ENCODE results near the gene C1orf174. TPM values are rescaled to one million over a fixed set of nuclear protein-coding genes. Genes with fewer than 3 reads are reported as not detected.

The C1orf174 gene
- total and polyA plus RNA-seq, 2 donors (not counting 1 experiment from before 2014, with no cell fraction given) = 24.1 to 39.6 TPM

GRCh38 chr1:3943123-3943431 lies 43.0 kb upstream of the C1orf174 start:
- Histone ChIP-seq H3K9ac (ENCODE audit: insufficient read depth, low read length) (no peak overlapping the region), H2AFZ (ENCODE audit: low read length) (no peak overlapping the region), H3K4me2 (ENCODE audit: extremely low read depth, insufficient read depth, low read length) (no peak overlapping the region), H3K36me3 (ENCODE audit: control insufficient read depth, insufficient read depth, low read length) (no peaks in the 10 kb centered on the region), H3K4me1 (ENCODE audit: control insufficient read depth, extremely low read depth, insufficient read depth, low read length) (no peaks in the 10 kb centered on the region), H3K4me3 (replicated peaks in 1 of 4; ENCODE audit: control extremely low read depth in 1 of 4, insufficient read depth in 1 of 4, low read depth in 3 of 4, low read length in 4 of 4) (no peak overlapping the region), H3K79me2 (ENCODE audit: control insufficient read depth, insufficient read depth, low read length) (no peaks in the 10 kb centered on the region), H3K9me3 (ENCODE audit: control insufficient read depth, insufficient read depth, low read depth, low read length) (no peaks in the 10 kb centered on the region), H4K20me1 (ENCODE audit: control insufficient read depth, extremely low read depth, insufficient read depth, low read length) (no peaks in the 10 kb centered on the region), H3K27ac (ENCODE audit: insufficient read depth, low read length) (no peak overlapping the region), H3K27me3 (ENCODE audit: control insufficient read depth, insufficient read depth, low read length) (no peaks in the 10 kb centered on the region)
- DNase-seq (ENCODE audit: low read depth in 2 of 2) = no peak
- no peak for TF ChIP-seq CTCF (conservative IDR thresholded peaks at IDR 0.05 in 1 of 2, IDR thresholded peaks at IDR 0.05 in 1 of 2; ENCODE audit: low read depth in 1 of 2, low read length in 2 of 2)
- no peak for TF ChIP-seq EZH2 (IDR thresholded peaks at IDR 0.05; ENCODE audit: low read length, missing control alignments)

- TF ChIP-seq EZH2 (IDR thresholded peaks at IDR 0.05; ENCODE audit: low read length, missing control alignments) = no peak
- no peak for TF ChIP-seq CTCF (conservative IDR thresholded peaks at IDR 0.05 in 1 of 2, IDR thresholded peaks at IDR 0.05 in 1 of 2; ENCODE audit: low read depth in 1 of 2, low read length in 2 of 2)
- H3K4me3 ChIP-seq (replicated peaks in 1 of 4; ENCODE audit: control extremely low read depth in 1 of 4, insufficient read depth in 1 of 4, low read depth in 3 of 4, low read length in 4 of 4) = no peak overlapping the region
- H3K4me1 ChIP-seq (ENCODE audit: control insufficient read depth, extremely low read depth, insufficient read depth, low read length) = no peaks in the 10 kb centered on the region
- DNase-seq (ENCODE audit: low read depth in 2 of 2) = no peak
- no peak overlapping the region for H3K27ac ChIP-seq (ENCODE audit: insufficient read depth, low read length)
- H3K4me2 ChIP-seq (ENCODE audit: extremely low read depth, insufficient read depth, low read length) = no peak overlapping the region
- H4K20me1 ChIP-seq (ENCODE audit: control insufficient read depth, extremely low read depth, insufficient read depth, low read length) = no peaks in the 10 kb centered on the region
- no peak overlapping the region for H3K9ac ChIP-seq (ENCODE audit: insufficient read depth, low read length)
- H3K79me2 ChIP-seq (ENCODE audit: control insufficient read depth, insufficient read depth, low read length) = no peaks in the 10 kb centered on the region
- H2AFZ ChIP-seq (ENCODE audit: low read length) = no peak overlapping the region
- H3K27me3 ChIP-seq (ENCODE audit: control insufficient read depth, insufficient read depth, low read length) = no peaks in the 10 kb centered on the region
- H3K36me3 ChIP-seq (ENCODE audit: control insufficient read depth, insufficient read depth, low read length) = no peaks in the 10 kb centered on the region
- H3K9me3 ChIP-seq (ENCODE audit: control insufficient read depth, insufficient read depth, low read depth, low read length) = no peaks in the 10 kb centered on the region
Measured at GRCh38 chr1:3942416-3943122, 42.5 kb upstream of the C1orf174 start.

- no peak for DNase-seq (ENCODE audit: low read depth in 2 of 2)
- Histone ChIP-seq H3K27ac (ENCODE audit: insufficient read depth, low read length) (no peak overlapping the region), H3K79me2 (ENCODE audit: control insufficient read depth, insufficient read depth, low read length) (no peaks in the 10 kb centered on the region), H3K4me2 (ENCODE audit: extremely low read depth, insufficient read depth, low read length) (no peak overlapping the region), H3K9me3 (ENCODE audit: control insufficient read depth, insufficient read depth, low read depth, low read length) (no peaks in the 10 kb centered on the region), H3K4me3 (replicated peaks in 1 of 4; ENCODE audit: control extremely low read depth in 1 of 4, insufficient read depth in 1 of 4, low read depth in 3 of 4, low read length in 4 of 4) (no peak overlapping the region), H3K36me3 (ENCODE audit: control insufficient read depth, insufficient read depth, low read length) (no peaks in the 10 kb centered on the region), H4K20me1 (ENCODE audit: control insufficient read depth, extremely low read depth, insufficient read depth, low read length) (no peaks in the 10 kb centered on the region), H3K4me1 (ENCODE audit: control insufficient read depth, extremely low read depth, insufficient read depth, low read length) (no peaks in the 10 kb centered on the region), H2AFZ (ENCODE audit: low read length) (no peak overlapping the region), H3K27me3 (ENCODE audit: control insufficient read depth, insufficient read depth, low read length) (no peaks in the 10 kb centered on the region), H3K9ac (ENCODE audit: insufficient read depth, low read length) (no peak overlapping the region)
- TF ChIP-seq CTCF (conservative IDR thresholded peaks at IDR 0.05 in 1 of 2, IDR thresholded peaks at IDR 0.05 in 1 of 2; ENCODE audit: low read depth in 1 of 2, low read length in 2 of 2) = no peak
- no peak for TF ChIP-seq EZH2 (IDR thresholded peaks at IDR 0.05; ENCODE audit: low read length, missing control alignments)
Measured at GRCh38 chr1:3940754-3941345, 40.8 kb upstream of the C1orf174 start.

Data from fibroblast of lung (primary cell).